ENCODE measurements around the gene SYNGR2. TPM values are rescaled to one million over a fixed set of nuclear protein-coding genes. Genes with fewer than 3 reads are reported as not detected.

Gene SYNGR2
- total and polyA plus RNA-seq, 2 donors (not counting 3 experiments of a cell fraction or from before 2014, with no cell fraction given), result 65.9 to 281 TPM

DNA sequence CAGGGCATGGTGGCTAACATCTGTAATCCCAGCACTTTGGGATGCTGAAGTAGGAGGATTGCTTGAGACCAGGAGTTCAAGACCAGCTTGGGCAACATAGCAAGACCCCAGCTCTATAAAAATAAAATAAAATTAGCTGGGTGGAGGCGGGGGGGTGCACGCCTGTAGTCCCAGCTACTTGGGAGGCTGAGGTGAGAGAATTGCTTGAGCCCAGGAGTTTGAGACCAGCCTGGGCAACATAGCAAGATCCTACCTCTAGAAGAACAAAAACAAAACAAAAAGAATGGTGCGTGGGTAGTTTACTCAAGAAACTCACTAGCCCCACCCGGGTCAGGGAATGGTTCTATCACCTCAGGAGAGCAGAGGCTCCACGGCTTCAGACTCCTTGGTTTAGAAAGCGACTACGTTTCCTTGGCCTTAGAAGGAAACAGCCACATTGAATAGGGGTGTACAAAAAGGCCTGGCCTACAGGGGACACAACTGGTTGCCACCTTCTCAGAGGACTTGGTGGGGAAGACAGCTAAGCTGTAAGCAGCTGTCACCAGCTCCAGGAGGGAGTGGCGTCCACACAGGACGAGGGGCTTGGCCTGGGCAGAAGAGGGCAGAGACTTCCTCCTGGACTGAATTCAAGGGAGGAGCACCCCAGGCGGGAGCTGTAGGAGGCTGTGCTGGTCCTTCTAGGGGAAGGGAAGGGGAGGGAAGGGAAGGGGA is 17.8 kb downstream of the SYNGR2 start:
- H4K20me1 ChIP-seq (replicated peaks; ENCODE audit: control insufficient read depth, extremely low read depth, insufficient read depth, low read length), result no peaks in the 10 kb centered on the region
- DNase-seq (ENCODE audit: low read depth, low spot score) (no peak), FAIRE-seq (peak; percentile 66)
- peaks cover 19% of the 10 kb centered on the region for H3K79me2 ChIP-seq (ENCODE audit: control insufficient read depth, insufficient read depth, low read length)
- peaks cover 0 to 2% of the 10 kb centered on the region in 2 experiments for H3K36me3 ChIP-seq (ENCODE audit: control insufficient read depth in 2 of 2, extremely low read depth in 1 of 2, insufficient read depth in 2 of 2, low read length in 2 of 2)
- peak overlapping the region; percentile 62 for H3K9ac ChIP-seq (replicated peaks; ENCODE audit: extremely low read depth, insufficient read depth, low read length)
- peak overlapping the region in 2 of 3 experiments; percentile 24 to 68 for H3K4me3 ChIP-seq (replicated peaks in 1 of 3; ENCODE audit: insufficient read depth in 1 of 3, low read depth in 1 of 3, low read length in 3 of 3)
- intact Hi-C loops (cut with micrococcal nuclease) (loop anchor here (5.0 kb wide), 2 partner anchors 229 to 354 kb away; partner anchors contain the start of gene TNRC6C), dilution Hi-C loops (cut with MboI; ENCODE audit: extremely low pct_ligation_motif_present, low sequenced_read_pairs) (no loop called here)
- H3K9me1 ChIP-seq (replicated peaks; ENCODE audit: control insufficient read depth, extremely low read depth, insufficient read depth, low read length), result no peaks in the 10 kb centered on the region
- peak overlapping the region; percentile 86 for H3K4me2 ChIP-seq (ENCODE audit: insufficient read depth, low read length)
- no peak overlapping the region for H3K27ac ChIP-seq (ENCODE audit: insufficient read depth, low read depth, low read length)
- ChIA-PET POLR2A (interaction anchor here (0.7 to 1.7 kb wide), 3 partner anchors 10 to 91 kb away, joined by 3 to 5 read pairs (median 3); no protein-coding TSS in a partner anchor), CTCF (interaction anchor here (0.6 to 3.3 kb wide), 8 partner anchors 8 to 236 kb away, joined by 3 to 24 read pairs (median 6); no protein-coding TSS in a partner anchor)
- peak overlapping the region; percentile 75 for H2AFZ ChIP-seq (ENCODE audit: low read depth, low read length)
- TF ChIP-seq JUN (IDR thresholded peaks at IDR 0.05; ENCODE audit: borderline replicate concordance, insufficient read depth, insufficient read length, low read depth) (no peak), POLR2A (IDR thresholded peaks at IDR 0.05; ENCODE audit: low read depth, low read length) (no peak), MYC (IDR thresholded peaks at IDR 0.05; ENCODE audit: low read depth, low read length) (no peak), POLR2AphosphoS5 (IDR thresholded peaks at IDR 0.05; ENCODE audit: insufficient read depth, low read depth, low read length) (no peak), FOS (IDR thresholded peaks at IDR 0.05; ENCODE audit: borderline replicate concordance, insufficient read depth, low read length) (no peak), EZH2 (IDR thresholded peaks at IDR 0.05; ENCODE audit: borderline replicate concordance, low read depth, low read length, severe bottlenecking) (no peak)
- TF ChIP-seq, protein P1, sequence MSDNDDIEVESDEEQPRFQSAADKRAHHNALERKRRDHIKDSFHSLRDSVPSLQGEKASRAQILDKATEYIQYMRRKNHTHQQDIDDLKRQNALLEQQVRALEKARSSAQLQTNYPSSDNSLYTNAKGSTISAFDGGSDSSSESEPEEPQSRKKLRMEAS (IDR thresholded peaks at IDR 0.05; ENCODE audit: insufficient read depth, insufficient read length), result no peak
- TF ChIP-seq, protein P2, sequence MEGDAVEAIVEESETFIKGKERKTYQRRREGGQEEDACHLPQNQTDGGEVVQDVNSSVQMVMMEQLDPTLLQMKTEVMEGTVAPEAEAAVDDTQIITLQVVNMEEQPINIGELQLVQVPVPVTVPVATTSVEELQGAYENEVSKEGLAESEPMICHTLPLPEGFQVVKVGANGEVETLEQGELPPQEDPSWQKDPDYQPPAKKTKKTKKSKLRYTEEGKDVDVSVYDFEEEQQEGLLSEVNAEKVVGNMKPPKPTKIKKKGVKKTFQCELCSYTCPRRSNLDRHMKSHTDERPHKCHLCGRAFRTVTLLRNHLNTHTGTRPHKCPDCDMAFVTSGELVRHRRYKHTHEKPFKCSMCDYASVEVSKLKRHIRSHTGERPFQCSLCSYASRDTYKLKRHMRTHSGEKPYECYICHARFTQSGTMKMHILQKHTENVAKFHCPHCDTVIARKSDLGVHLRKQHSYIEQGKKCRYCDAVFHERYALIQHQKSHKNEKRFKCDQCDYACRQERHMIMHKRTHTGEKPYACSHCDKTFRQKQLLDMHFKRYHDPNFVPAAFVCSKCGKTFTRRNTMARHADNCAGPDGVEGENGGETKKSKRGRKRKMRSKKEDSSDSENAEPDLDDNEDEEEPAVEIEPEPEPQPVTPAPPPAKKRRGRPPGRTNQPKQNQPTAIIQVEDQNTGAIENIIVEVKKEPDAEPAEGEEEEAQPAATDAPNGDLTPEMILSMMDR (IDR thresholded peaks at IDR 0.05; ENCODE audit: extremely low read depth in 1 of 2, insufficient read depth in 1 of 2, low read depth in 1 of 2, low read length in 2 of 2), result no peak
- BruUV-seq (replicated peaks), result TSS peak; percentile 25
- no peaks in the 10 kb centered on the region for H3K9me3 ChIP-seq (replicated peaks; ENCODE audit: control insufficient read depth, insufficient read depth, low read length)
- H3K27me3 ChIP-seq (ENCODE audit: control insufficient read depth in 2 of 2, insufficient read depth in 2 of 2, low read length in 2 of 2), result no peaks in the 10 kb centered on the region
- H3K4me1 ChIP-seq (ENCODE audit: control insufficient read depth, extremely low read depth, insufficient read depth, low read length), result peaks cover 11% of the 10 kb centered on the region

Data from endothelial cell of umbilical vein (primary cell).